Gastrocnemius medialis (tissue), 4 donors: ENCODE results near the gene BRI3.

Experiments
- CTCF ChIP-seq, 5 experiments: fragments of 450-650 bp in 3 of 5; fragments of 200-600 bp in 2 of 5; sonication (generic) in 2 of 5; IDR thresholded peaks in 4 of 5; conservative IDR thresholded peaks in 1 of 5; 1 replicate in 4 of 5; 2 replicates in 1 of 5; pipeline ENCODE4 v1.5.1; 2016 to 2019; ENCODE audit warnings: antibody characterized with exemption in 5 of 5, mild to moderate bottlenecking in 3 of 5, moderate library complexity in 3 of 5
- POLR2A ChIP-seq, 2 donors: fragments of 450-650 bp; IDR thresholded peaks; one replicate each; pipeline ENCODE4 v1.6.1; 2017; ENCODE audit warnings: antibody characterized with exemption in 2 of 2, mild to moderate bottlenecking in 2 of 2, moderate library complexity in 2 of 2

GRCh38 chr7:98252425-98253054 is 28.9 kb upstream of the BRI3 start:
- TF ChIP-seq CTCF (IDR thresholded peaks at IDR 0.05 in 4 of 5, conservative IDR thresholded peaks at IDR 0.05 in 1 of 5) (no peak), POLR2A (IDR thresholded peaks at IDR 0.05) (no peak)
